Measurements from ENCODE around the gene LMF2. TPM values are rescaled to one million over a fixed set of nuclear protein-coding genes. Genes with fewer than 3 reads are reported as not detected.
"Not testable (repeated sequence)": the region's sequence is repeated elsewhere in the genome, so short reads cannot be mapped to it uniquely, and the experiment has no call there.

LMF2 gene
- total and polyA plus RNA-seq, 3 experiments from 2014 or later = 33.6 to 89.4 (median 88.6) TPM

- H3K36me3 Mint-ChIP-seq; H3K9me3 Mint-ChIP-seq; H3K9me3 ChIP-seq (ENCODE audit: low read length); POLR2A ChIA-PET; H3K4me3 ChIP-seq (ENCODE audit: low read length); H3K27me3 Mint-ChIP-seq; H3K36me3 ChIP-seq (ENCODE audit: insufficient read depth, low read length); H3K27me3 ChIP-seq (ENCODE audit: insufficient read depth, low read length, poor library complexity, severe bottlenecking): not testable (repeated sequence)
- Mint-ChIP-seq H3K4me1 (peaks cover 13 to 21% (median 18%) of the 10 kb centered on the region in 3 donors), H3K4me3 (peak overlapping the region in 2 of 7 donors; percentile 54 to 73), H3K27ac (peak overlapping the region in 6 of 8 donors; percentile 26 to 99 (median 76))
- peaks cover 19% of the 10 kb centered on the region for H3K4me1 ChIP-seq (ENCODE audit: insufficient read depth, low read length)
- peak in 1 of 5 donors; percentile 21 for DNase-seq
- CTCF ChIA-PET = interaction anchor here (3.3 to 6.5 kb wide), 2 partner anchors 8 to 15 kb away, joined by 26 to 47 read pairs; partner anchors contain the start of gene SCO2
- peak overlapping the region; percentile 65 for H3K27ac ChIP-seq (ENCODE audit: low read depth, low read length)
Measured at GRCh38 chr22:50533856-50534711, 26.6 kb upstream of the LMF2 start.

- ChIA-PET POLR2A (interaction anchor here (1.0 kb wide), 1 partner anchor 282 kb away, joined by 3 read pairs; the partner anchor contains the start of gene HDAC10), CTCF (interaction anchor here (1.5 to 3.3 kb wide), 2 partner anchors 7 kb away, joined by 3 to 26 read pairs; partner anchors contain the start of gene SCO2)
- H3K4me3 ChIP-seq (ENCODE audit: low read length) = no peak overlapping the region
- peak overlapping the region; percentile 16 for H3K27ac ChIP-seq (ENCODE audit: low read depth, low read length)
- peak overlapping the region; percentile 75 to 99 (median 88) for H3K27ac Mint-ChIP-seq
- H3K27me3 Mint-ChIP-seq = peaks cover 0 to 2% of the 10 kb centered on the region in 2 donors
- peaks cover 13% of the 10 kb centered on the region for H3K4me1 ChIP-seq (ENCODE audit: insufficient read depth, low read length)
- peaks cover 13 to 23% (median 19%) of the 10 kb centered on the region in 3 donors for H3K4me1 Mint-ChIP-seq
- DNase-seq = peak in 1 of 5 donors; percentile 29
- no peaks in the 10 kb centered on the region for H3K36me3 ChIP-seq (ENCODE audit: insufficient read depth, low read length)
- H3K9me3 Mint-ChIP-seq = no peaks in the 10 kb centered on the region
- no peaks in the 10 kb centered on the region for H3K9me3 ChIP-seq (ENCODE audit: low read length)
- H3K4me3 Mint-ChIP-seq = peak overlapping the region in 6 of 7 donors; percentile 34 to 77 (median 68)
- peaks cover 0 to 1% (median 0%) of the 10 kb centered on the region in 3 donors for H3K36me3 Mint-ChIP-seq
- H3K27me3 ChIP-seq (ENCODE audit: insufficient read depth, low read length, poor library complexity, severe bottlenecking) = no peaks in the 10 kb centered on the region
Measured at GRCh38 chr22:50532824-50533796, 25.6 kb upstream of the LMF2 start.

GRCh38 chr22:50531962-50532674 lies 24.6 kb upstream of the LMF2 start:
- Histone ChIP-seq H3K4me3 (ENCODE audit: low read length) (peak overlapping the region; percentile 84), H3K27me3 (ENCODE audit: insufficient read depth, low read length, poor library complexity, severe bottlenecking) (no peaks in the 10 kb centered on the region), H3K27ac (ENCODE audit: low read depth, low read length) (peak overlapping the region; percentile 92), H3K4me1 (ENCODE audit: insufficient read depth, low read length) (peaks cover 15% of the 10 kb centered on the region), H3K36me3 (ENCODE audit: insufficient read depth, low read length) (no peaks in the 10 kb centered on the region), H3K9me3 (ENCODE audit: low read length) (no peaks in the 10 kb centered on the region)
- Mint-ChIP-seq H3K4me3 (peak overlapping the region; percentile 71 to 94 (median 92)), H3K9me3 (no peaks in the 10 kb centered on the region), H3K27me3 (no peaks in the 10 kb centered on the region), H3K27ac (peak overlapping the region; percentile 65 to 99 (median 98)), H3K4me1 (peaks cover 19 to 29% (median 21%) of the 10 kb centered on the region in 3 donors), H3K36me3 (peaks cover 0 to 1% (median 0%) of the 10 kb centered on the region in 3 donors)
- peak in 1 of 5 donors; percentile 50 for DNase-seq
- ChIA-PET CTCF (interaction anchor here (1.1 to 1.5 kb wide), 2 partner anchors 8 to 16 kb away, joined by 3 read pairs; no protein-coding TSS in a partner anchor), POLR2A (interaction anchor here (0.7 to 1.7 kb wide), 6 partner anchors 13 to 281 kb away, joined by 3 to 8 read pairs (median 4); partner anchors contain the start of genes HDAC10 and SYCE3)

- ChIA-PET CTCF (interaction anchor here (1.1 to 1.5 kb wide), 2 partner anchors 9 to 16 kb away, joined by 3 read pairs; no protein-coding TSS in a partner anchor), POLR2A (interaction anchor here (0.9 to 1.7 kb wide), 4 partner anchors 13 to 89 kb away, joined by 3 to 8 read pairs (median 5); partner anchors contain the start of gene SYCE3)
- H3K4me1 ChIP-seq (ENCODE audit: insufficient read depth, low read length) = peaks cover 20% of the 10 kb centered on the region
Measured at GRCh38 chr22:50531546-50531961, 24.1 kb upstream of the LMF2 start.

GRCh38 chr22:50530877-50531545 lies 23.5 kb upstream of the LMF2 start:
- Mint-ChIP-seq H3K36me3 (peaks cover 0 to 1% (median 0%) of the 10 kb centered on the region in 3 donors), H3K4me1 (peaks cover 22 to 34% (median 26%) of the 10 kb centered on the region in 3 donors), H3K4me3 (peak overlapping the region; percentile 90 to 94 (median 92)), H3K27ac (peak overlapping the region; percentile 96 to 99 (median 98)), H3K27me3 (no peaks in the 10 kb centered on the region), H3K9me3 (no peaks in the 10 kb centered on the region)
- Histone ChIP-seq H3K27me3 (ENCODE audit: insufficient read depth, low read length, poor library complexity, severe bottlenecking) (no peaks in the 10 kb centered on the region), H3K4me3 (ENCODE audit: low read length) (peak overlapping the region; percentile 84), H3K4me1 (ENCODE audit: insufficient read depth, low read length) (peaks cover 21% of the 10 kb centered on the region), H3K27ac (ENCODE audit: low read depth, low read length) (peak overlapping the region; percentile 92), H3K36me3 (ENCODE audit: insufficient read depth, low read length) (no peaks in the 10 kb centered on the region), H3K9me3 (ENCODE audit: low read length) (no peaks in the 10 kb centered on the region)
- POLR2A ChIA-PET = interaction anchor here (0.7 to 1.7 kb wide), 5 partner anchors 8 to 90 kb away, joined by 3 to 8 read pairs (median 4); partner anchors contain the start of gene SYCE3
- CTCF ChIA-PET = interaction anchor here (1.1 to 1.5 kb wide), 2 partner anchors 9 to 17 kb away, joined by 3 read pairs; no protein-coding TSS in a partner anchor
- peak; percentile 45 to 87 (median 67) for DNase-seq

More at GRCh38 chr22:50531546-50531961, 24.1 kb upstream of the LMF2 start:
- H3K27ac Mint-ChIP-seq = peak overlapping the region; percentile 96 to 99 (median 98)
- H3K9me3 Mint-ChIP-seq = no peaks in the 10 kb centered on the region
- H3K27me3 ChIP-seq (ENCODE audit: insufficient read depth, low read length, poor library complexity, severe bottlenecking) = no peaks in the 10 kb centered on the region
- peaks cover 22 to 34% (median 26%) of the 10 kb centered on the region in 3 donors for H3K4me1 Mint-ChIP-seq
- H3K4me3 Mint-ChIP-seq = peak overlapping the region; percentile 90 to 94 (median 92)
- H3K27ac ChIP-seq (ENCODE audit: low read depth, low read length) = peak overlapping the region; percentile 92
- peak in 4 of 5 donors; percentile 49 to 79 (median 55) for DNase-seq
- H3K27me3 Mint-ChIP-seq = no peaks in the 10 kb centered on the region
- peak overlapping the region; percentile 84 for H3K4me3 ChIP-seq (ENCODE audit: low read length)
- no peaks in the 10 kb centered on the region for H3K36me3 ChIP-seq (ENCODE audit: insufficient read depth, low read length)
- H3K36me3 Mint-ChIP-seq = peaks cover 0 to 1% (median 0%) of the 10 kb centered on the region in 3 donors
- no peaks in the 10 kb centered on the region for H3K9me3 ChIP-seq (ENCODE audit: low read length)

- H3K4me1 ChIP-seq (ENCODE audit: insufficient read depth, low read length) = peaks cover 21% of the 10 kb centered on the region
- no peaks in the 10 kb centered on the region for H3K36me3 ChIP-seq (ENCODE audit: insufficient read depth, low read length)
- ChIA-PET POLR2A (interaction anchor here (0.7 to 1.4 kb wide), 2 partner anchors 9 to 90 kb away, joined by 4 read pairs; no protein-coding TSS in a partner anchor), CTCF (no interaction called here)
- peak overlapping the region; percentile 92 for H3K27ac ChIP-seq (ENCODE audit: low read depth, low read length)
- H3K4me1 Mint-ChIP-seq = peaks cover 22 to 34% (median 26%) of the 10 kb centered on the region in 3 donors
- H3K27ac Mint-ChIP-seq = peak overlapping the region; percentile 88 to 99 (median 98)
- DNase-seq = no peak
- no peaks in the 10 kb centered on the region for H3K9me3 Mint-ChIP-seq
- peak overlapping the region; percentile 90 to 94 (median 92) for H3K4me3 Mint-ChIP-seq
- H3K4me3 ChIP-seq (ENCODE audit: low read length) = peak overlapping the region; percentile 84
- no peaks in the 10 kb centered on the region for H3K27me3 ChIP-seq (ENCODE audit: insufficient read depth, low read length, poor library complexity, severe bottlenecking)
- H3K9me3 ChIP-seq (ENCODE audit: low read length) = no peaks in the 10 kb centered on the region
- H3K27me3 Mint-ChIP-seq = no peaks in the 10 kb centered on the region
- peaks cover 0 to 1% (median 0%) of the 10 kb centered on the region in 3 donors for H3K36me3 Mint-ChIP-seq
Measured at GRCh38 chr22:50530580-50530876, 23.0 kb upstream of the LMF2 start.
